GM12875 (cell line): ENCODE measurements around the gene UCK1.

Source experiments
- H3K4me3 ChIP-seq: one replicate; pipeline ENCODE4 v1.5.1; 2011; ENCODE audit warnings: low read depth, low read length, control low read depth
- CTCF ChIP-seq: IDR thresholded peaks from 2 replicates; pipeline ENCODE4 v1.5.1; 2011; ENCODE audit warnings: low read depth, mild to moderate bottlenecking, control low read depth, inconsistent platforms, low read length, moderate library complexity, borderline replicate concordance; ENCODE audit not compliant: insufficient read depth

The UCK1 gene

GRCh38 chr9:131575946-131576853 is 45.1 kb upstream of the UCK1 start:
- no peak overlapping the region for H3K4me3 ChIP-seq
- TF ChIP-seq CTCF, result no peak

- H3K4me3 ChIP-seq, result no peak overlapping the region
- no peak for TF ChIP-seq CTCF
Observed at GRCh38 chr9:131574730-131575640, 43.9 kb upstream of the UCK1 start.

- TF ChIP-seq CTCF, result no peak
Observed at GRCh38 chr9:131567910-131568309, 36.8 kb upstream of the UCK1 start.

GRCh38 chr9:131566158-131566557 is 35.1 kb upstream of the UCK1 start:
- no peak for TF ChIP-seq CTCF
- H3K4me3 ChIP-seq, result no peak overlapping the region

More at GRCh38 chr9:131567910-131568309, 36.8 kb upstream of the UCK1 start:
- no peak overlapping the region for H3K4me3 ChIP-seq

GRCh38 chr9:131565369-131565768 is 34.3 kb upstream of the UCK1 start:
- no peak for TF ChIP-seq CTCF
- no peak overlapping the region for H3K4me3 ChIP-seq

GRCh38 chr9:131562032-131562959 is 31.2 kb upstream of the UCK1 start:
- H3K4me3 ChIP-seq, result no peak overlapping the region

More at GRCh38 chr9:131562032-131562959, 31.2 kb upstream of the UCK1 start:
- TF ChIP-seq CTCF, result no peak
